NCI-H526 treated with DMSO at 0.1 percent for 48 hours (cell line): ENCODE data around the gene VCAM1.

ENCODE experiments used
- DNase-seq: peaks from one replicate; lab custom pipeline; 2025; lab: John Stamatoyannopoulos, UW

Gene VCAM1

DNA sequence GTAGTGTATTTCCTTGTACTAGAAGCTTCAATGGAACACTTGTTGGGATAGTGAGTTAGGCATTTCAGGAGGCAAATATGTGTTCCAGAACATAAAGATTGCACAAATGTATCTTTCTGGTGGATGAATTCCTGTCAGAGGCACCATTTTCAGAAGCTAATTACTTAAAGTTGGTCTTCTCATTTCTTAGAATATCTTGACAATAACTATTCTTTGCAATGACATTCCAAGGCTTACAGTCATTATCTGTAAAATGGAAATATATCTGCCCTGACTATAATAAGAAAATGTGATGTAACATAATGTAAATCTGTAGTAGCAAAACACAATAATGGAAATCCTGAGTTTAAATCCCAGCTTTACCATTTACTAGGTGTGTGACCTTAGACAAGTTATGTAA is 2.7 kb downstream of the VCAM1 start:
- DNase-seq: no peak

- no peak for DNase-seq
These were observed 4.7 kb downstream of the VCAM1 start for GRCh38 chr1:100724281-100724680.

DNA sequence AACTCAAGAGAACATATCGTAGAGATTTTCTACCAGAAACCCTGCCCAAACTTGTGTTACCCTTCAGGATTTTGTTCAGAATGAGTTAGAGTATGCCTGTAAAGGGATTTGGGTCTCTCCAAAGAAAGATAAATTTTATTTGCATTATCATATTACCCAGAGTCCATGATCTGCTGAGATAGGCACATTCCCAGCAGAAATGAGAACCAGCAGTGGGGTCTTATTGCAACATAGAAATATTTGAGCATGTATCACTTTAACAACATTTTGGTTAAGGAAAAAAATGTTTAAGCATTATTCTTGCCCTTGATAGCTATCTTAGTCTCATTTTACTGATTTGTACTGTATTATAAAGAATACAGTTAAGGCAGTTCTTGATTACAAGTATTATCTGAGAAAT is 10.6 kb downstream of the VCAM1 start:
- DNase-seq: no peak

DNA sequence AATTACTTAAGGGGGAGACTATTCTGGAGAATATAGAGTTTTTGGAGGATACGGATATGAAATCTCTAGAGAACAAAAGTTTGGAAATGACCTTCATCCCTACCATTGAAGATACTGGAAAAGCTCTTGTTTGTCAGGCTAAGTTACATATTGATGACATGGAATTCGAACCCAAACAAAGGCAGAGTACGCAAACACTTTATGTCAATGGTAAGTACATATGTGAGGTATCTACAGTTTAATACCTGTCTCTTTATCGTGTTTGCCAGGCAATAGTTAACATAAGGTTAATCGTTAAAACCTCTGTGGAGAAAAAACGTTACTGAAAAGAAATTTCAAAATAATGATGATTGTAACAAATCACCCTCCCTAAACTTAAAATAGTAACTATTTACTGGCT is 11.8 kb downstream of the VCAM1 start:
- DNase-seq: no peak

GRCh38 chr1:100731758-100732157 is 12.2 kb downstream of the VCAM1 start:
- DNase-seq: no peak

DNA sequence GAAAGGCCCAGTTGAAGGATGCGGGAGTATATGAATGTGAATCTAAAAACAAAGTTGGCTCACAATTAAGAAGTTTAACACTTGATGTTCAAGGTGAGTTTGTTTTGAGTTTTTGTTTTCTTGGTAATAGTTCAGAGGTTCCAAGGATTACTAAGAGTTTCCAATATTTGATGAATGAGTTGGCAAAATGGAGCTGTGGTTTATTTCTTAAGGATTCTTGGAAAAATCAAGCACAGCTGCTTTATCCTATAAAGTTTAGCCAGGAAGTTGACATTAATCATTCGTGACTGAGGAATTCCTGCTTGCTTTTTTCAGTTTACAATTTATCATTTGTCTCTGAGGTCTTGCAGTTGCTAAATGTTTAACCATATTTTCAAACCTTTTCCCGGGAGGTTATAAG is 15.1 kb downstream of the VCAM1 start:
- DNase-seq: no peak

GRCh38 chr1:100735244-100735643 is 15.7 kb downstream of the VCAM1 start:
- no peak for DNase-seq

DNA sequence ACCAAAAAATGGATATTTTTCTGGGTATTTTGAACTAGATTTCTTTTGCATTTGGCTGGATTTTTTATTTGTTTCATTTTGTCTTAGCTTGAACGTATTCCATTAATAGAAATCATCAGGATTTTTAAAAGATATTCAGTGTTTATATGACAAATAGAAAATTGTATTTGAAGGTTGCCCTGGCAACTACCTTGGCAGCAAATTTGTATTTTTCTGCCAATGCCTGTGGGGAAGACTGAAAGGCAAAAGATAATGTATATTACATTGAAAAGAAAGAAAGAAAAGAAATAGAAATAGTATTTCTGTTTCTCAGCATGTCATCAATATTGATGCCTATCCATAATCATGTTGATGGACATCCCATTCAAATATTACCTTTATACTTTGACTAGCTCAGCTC is 16.8 kb downstream of the VCAM1 start:
- no peak for DNase-seq

- DNase-seq: no peak
These were observed 17.2 kb downstream of the VCAM1 start for GRCh38 chr1:100736746-100737145.

- no peak for DNase-seq
These were observed 27.0 kb downstream of the VCAM1 start for GRCh38 chr1:100746542-100746932.

- DNase-seq: no peak
These were observed 28.2 kb downstream of the VCAM1 start for GRCh38 chr1:100747771-100748170.

DNA sequence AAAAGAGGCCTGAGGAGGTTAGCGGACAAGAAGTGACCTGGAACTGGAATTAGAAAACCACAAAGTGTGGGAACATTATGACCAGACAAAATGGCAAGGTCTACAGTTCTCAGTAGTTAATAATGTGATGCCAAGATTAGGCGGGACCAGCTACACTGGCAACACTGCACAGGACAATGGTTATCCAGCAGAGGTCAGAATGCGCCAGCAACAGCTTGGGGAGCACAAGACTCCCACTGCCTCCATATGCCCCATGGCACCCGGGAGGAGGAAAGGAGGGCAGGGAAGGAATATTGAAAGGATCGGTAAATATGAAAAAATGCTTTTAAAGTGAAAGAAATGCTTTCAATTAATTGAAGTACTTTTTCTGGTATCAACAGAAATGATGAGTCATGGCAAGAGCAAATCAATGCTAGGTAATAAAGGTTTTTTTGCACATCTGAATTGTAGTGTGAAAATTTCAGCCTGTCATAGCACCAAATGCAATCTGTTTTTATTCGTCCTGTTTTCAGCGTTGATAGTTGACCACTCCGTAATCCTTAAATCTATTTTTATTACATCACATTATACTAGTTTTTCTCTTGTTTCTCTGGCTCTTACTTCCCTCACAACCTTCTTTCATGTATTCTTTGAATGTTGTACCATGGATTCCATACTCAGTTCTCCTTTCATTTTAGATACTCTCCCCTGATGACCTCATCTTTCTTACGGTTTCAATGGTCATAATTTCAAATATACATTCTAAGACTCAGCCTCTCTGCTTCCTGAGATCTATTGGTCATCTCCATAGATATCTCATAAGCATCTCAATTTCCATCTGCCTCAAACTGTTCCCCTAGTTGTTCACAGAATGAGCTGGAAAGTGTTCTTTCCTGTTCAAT is 30.7 kb downstream of the VCAM1 start:
- DNase-seq: no peak

DNA sequence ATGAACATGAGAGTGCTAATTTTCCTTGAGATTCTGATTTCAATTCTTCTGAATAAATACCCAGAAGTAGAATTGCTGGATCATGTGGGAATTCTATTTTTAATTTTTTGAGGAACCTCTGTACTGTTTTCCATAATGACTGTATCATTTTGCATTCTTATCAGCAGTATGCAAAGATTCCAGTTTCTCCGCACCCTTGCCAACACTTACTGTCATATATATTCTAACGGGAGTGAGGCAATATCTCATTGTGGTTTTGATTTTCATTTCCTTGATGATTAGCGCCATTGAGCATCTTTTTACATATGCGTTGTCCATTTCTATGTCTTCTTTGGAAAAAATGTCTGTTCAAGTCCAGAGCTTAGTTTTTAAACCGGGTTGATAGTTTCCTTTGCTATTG is 33.2 kb downstream of the VCAM1 start:
- DNase-seq: peak; percentile 64

- no peak for DNase-seq
These were observed 38.4 kb downstream of the VCAM1 start for GRCh38 chr1:100757946-100758345.

- no peak for DNase-seq
These were observed 39.6 kb downstream of the VCAM1 start for GRCh38 chr1:100759188-100759587.

- DNase-seq: no peak
These were observed 41.0 kb downstream of the VCAM1 start for GRCh38 chr1:100760511-100760910.

DNA sequence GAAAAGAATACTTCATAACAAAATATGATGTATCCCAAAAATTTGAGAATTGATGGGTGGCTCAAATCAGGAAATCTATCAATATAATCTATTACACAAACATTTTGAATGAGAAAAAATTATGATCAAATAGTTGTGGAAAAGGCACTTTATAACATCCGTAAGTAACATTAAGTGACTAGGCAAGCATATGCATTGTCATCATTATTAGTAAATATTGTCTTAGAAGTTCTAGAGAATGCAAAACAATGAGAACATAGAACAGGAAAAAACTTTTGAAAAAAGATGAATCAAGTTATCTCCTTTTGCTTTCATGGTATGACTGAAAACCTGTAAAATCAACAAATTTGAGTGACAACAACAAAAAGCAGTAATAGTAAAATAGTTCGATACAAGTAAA is 42.9 kb downstream of the VCAM1 start:
- DNase-seq: no peak

DNA sequence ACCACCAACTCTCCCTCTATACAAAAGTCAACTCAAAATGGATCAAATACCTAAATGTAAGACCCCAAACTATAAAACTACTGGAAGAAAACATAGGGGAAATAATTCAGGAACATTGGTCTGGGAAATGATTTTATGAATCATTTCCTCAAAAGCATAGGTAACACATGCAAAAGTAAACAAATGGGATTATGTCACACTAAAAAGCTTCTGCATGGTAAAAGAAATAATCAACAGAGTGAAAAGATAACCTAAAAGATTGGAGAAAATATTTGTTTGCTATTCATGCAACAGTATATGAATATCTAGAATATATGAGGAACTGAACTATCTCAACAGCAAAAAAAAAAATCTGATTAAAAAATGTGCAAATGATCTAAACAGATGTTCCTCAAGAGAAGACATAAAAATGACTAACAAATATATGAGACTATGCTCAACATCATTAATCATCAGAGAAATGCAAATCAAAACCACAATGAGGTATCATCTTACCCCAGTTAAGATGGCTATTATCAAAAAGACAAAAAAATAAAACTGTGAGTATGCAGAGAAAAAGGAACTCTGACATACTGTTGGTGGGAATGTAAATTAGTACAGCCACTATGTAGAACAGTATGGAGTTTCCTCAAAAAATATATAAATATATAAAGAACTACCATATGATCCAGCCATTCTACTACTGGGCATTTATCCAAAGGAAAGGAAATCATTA is 47.8 kb downstream of the VCAM1 start:
- peak; percentile 24 for DNase-seq

DNA sequence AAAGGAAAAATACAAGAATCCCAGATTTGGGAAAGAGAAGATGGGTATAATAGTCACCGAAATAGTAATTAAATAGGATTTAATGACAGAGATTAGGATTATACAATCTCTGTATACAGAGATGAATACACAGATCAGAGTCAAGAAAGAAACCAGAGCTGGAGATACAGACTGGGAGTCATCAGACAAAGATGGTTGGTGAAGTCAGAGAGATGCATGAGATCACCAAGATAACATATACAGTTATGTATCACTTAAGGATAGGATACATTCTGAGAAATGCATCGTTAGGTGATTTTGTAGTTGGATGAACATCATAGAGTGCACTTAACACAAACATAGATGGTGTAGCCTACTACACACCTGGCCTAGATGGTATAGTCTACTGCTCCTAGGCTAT is 49.8 kb downstream of the VCAM1 start:
- no peak for DNase-seq

- DNase-seq: no peak
These were observed 50.5 kb downstream of the VCAM1 start for GRCh38 chr1:100769906-100770646.

GRCh38 chr1:100773444-100773843 is 53.9 kb downstream of the VCAM1 start:
- DNase-seq: no peak

- no peak for DNase-seq
These were observed 54.8 kb downstream of the VCAM1 start for GRCh38 chr1:100774370-100774769.

DNA sequence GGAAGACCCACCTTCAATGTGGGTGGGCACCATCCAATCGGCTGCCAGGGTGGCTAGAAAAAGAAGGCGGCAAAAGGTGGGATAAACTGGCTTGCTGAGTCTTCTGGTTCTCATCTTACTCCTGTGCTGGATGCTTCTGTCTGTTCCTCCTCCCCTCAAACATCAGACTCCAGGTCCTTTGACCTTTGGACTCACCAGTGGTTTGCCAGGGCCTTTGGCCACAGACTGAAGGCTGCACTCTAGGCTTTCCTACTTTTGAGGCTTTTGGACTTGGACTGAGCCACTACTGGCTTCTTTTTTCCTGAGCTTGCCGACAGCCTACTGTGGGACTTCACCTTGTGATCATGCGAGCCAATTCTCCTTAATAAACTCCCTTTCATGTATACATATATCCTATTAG is 55.9 kb downstream of the VCAM1 start:
- no peak for DNase-seq
